ENCODE measurements around the gene DNAAF3.

DNA sequence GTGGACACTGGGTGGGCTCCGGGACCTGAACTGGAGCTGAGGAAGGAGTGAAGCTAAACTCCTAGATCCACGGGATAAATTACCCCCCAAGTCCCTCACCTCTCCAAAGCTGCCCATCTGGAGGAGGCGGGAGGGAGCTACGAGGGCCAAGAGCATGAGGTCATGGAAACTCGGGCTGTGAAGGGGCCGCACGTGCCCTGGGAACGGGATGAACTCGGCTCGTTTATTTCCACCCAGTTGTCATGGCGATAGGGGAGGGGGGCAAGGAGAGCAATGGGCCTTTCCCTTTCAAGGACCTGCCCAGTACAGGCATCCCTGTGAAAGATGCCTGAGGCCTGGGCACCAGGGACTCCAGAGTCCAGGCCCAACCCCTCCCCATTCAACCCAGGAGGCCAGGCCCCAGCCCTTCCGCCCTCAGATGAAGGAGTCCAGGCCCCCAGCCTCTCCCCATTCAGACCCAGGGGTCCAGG lies 52.8 kb downstream of the DNAAF3 start:
- TF ChIP-seq, protein P1, sequence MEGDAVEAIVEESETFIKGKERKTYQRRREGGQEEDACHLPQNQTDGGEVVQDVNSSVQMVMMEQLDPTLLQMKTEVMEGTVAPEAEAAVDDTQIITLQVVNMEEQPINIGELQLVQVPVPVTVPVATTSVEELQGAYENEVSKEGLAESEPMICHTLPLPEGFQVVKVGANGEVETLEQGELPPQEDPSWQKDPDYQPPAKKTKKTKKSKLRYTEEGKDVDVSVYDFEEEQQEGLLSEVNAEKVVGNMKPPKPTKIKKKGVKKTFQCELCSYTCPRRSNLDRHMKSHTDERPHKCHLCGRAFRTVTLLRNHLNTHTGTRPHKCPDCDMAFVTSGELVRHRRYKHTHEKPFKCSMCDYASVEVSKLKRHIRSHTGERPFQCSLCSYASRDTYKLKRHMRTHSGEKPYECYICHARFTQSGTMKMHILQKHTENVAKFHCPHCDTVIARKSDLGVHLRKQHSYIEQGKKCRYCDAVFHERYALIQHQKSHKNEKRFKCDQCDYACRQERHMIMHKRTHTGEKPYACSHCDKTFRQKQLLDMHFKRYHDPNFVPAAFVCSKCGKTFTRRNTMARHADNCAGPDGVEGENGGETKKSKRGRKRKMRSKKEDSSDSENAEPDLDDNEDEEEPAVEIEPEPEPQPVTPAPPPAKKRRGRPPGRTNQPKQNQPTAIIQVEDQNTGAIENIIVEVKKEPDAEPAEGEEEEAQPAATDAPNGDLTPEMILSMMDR (IDR thresholded peaks at IDR 0.05), result no peak
- TF ChIP-seq EZH2phosphoT487 (IDR thresholded peaks at IDR 0.05), result no peak

Data from neural progenitor cell (in vitro differentiated cells).